Measurements from ENCODE around the gene PDK2.

PDK2 gene

DNA sequence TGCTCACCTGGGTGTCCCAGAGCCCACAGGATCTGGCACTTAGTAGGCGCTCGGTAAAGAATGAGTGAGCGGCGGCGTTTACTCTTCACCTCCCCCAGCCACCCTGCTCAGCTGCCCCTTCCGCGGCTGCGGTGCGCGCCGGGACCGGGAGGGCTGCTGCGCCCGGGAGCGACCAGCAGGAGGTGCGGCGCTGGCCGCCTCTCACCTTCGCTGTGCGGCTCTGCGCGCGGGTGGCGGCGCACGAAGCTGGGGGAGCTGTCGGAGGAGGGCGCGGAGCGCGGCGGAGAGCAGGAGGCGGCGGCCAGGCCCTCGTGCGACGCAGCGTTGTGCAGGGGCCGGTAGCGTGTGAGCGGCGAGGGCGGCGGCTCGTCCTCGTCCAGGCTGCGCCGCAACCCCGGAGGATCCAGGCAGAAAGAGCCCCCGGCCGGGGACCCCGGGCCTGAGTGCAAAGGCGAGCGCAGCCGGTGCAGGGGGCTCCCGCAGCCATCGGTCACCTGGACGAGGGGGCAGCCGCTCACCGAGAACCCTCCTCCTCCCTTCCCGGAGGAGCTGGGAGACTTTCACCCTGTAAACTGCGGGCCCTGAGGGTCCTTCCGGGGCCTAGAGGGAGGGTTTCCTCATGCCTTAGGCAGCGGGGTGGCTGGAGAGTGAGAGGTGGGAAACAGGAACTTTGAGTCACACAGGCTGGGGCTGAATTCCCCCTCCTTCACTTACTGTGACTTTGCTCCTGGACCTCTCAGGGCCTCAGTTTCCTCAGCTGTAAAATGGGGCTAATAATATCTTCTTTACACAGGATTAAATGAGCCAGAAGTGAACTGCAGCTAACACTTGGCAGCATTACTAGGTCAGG, 22.3 kb downstream of the PDK2 start:
- DNase-seq: peak in 10 of 51 donors; percentile 12 to 43 (median 26)

DNA sequence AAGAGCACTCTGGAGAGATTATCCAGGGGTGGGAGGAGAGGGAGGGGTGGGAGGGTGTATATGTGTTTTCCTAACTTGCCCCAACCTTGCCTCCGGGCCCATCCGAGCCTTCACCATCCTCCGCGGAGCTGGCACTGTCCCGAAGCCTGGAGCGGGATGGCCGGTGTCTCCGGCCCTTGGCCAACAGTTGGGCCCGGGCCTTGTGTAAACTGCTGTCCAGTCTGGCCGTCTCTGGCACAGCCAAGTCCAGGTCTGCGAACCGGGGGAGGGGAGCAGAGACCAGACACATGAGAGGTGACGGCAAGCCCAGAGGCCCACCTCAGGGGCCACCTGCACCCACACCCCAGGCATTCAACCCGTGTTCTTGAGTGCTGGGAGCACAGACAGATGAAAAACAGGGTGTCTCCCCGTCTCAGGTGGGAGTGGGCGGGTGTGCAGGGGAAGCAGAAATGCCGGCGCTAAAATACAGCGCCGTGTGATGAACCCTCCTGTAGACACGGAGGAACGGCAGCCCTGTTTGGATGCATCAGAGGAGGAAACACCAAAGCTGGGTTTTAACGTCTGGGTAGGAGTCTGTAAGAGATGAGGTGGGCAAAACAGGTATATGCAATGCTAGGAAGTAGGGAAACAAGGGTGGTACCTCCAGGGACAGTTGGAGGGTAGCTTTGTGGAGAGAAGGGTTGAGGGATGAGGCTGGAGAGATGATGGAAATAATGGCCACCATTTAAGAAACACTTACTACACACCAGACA, 23.1 kb downstream of the PDK2 start:
- DNase-seq: no peak

- DNase-seq: no peak
These were observed 23.7 kb downstream of the PDK2 start for GRCh38 chr17:50118828-50119218.

GRCh38 chr17:50120475-50121253, 25.5 kb downstream of the PDK2 start:
- no peak for DNase-seq

- DNase-seq: no peak
These were observed 27.8 kb downstream of the PDK2 start for GRCh38 chr17:50122945-50123344.

GRCh38 chr17:50123649-50124349, 28.6 kb downstream of the PDK2 start:
- peak in 2 of 51 donors; percentile 15 to 21 for DNase-seq

- DNase-seq: peak in 1 of 51 donors; percentile 29
These were observed 30.4 kb downstream of the PDK2 start for GRCh38 chr17:50125420-50125997.

GRCh38 chr17:50127697-50128361, 32.7 kb downstream of the PDK2 start:
- no peak for DNase-seq

DNA sequence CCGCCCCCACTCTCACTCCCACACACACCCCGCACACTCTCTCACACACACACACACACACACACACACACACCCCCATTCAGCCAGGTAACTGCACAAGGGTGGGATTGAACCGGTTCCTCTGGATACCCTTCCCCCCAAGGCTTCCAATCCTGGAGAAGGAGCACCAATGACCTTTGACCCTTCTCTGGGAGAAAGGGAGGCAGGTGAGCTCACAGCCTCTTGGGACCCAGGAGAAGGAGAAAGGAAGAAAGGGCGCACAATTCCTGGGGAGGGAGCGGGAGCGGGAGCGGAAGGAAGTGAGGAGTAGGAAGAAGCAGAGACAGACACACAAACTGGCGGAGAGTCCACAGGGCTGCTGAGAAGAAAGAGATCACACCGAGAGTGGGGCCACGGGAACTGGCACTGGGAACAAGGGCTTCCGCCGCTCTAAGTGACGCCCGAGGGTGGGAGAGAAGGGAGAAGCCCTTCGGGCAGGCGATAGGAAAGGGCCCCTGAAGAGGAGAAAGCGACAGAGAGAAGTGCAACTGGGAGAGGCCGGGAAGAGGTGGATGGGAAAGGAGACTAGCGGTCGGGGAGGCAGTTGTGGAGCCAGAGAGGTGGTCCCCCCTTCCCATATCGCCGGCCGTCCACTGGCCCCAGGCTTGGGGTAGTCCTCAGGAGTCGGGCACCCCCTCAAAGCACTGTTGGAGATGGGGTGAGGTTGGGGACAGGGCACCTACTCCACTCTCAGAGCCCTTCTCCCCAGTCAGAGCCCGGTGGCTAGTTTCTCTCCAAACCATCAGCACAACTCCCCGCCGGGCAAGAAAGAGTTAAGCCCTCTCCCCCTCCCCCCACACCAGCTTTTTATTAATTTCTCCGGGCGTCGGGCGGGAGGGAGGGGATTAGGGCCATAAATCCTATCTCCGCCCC, 33.5 kb downstream of the PDK2 start:
- DNase-seq: peak in 4 of 51 donors; percentile 15 to 52 (median 36)

GRCh38 chr17:50129353-50129727, 34.2 kb downstream of the PDK2 start:
- peak in 1 of 51 donors; percentile 37 for DNase-seq

DNA sequence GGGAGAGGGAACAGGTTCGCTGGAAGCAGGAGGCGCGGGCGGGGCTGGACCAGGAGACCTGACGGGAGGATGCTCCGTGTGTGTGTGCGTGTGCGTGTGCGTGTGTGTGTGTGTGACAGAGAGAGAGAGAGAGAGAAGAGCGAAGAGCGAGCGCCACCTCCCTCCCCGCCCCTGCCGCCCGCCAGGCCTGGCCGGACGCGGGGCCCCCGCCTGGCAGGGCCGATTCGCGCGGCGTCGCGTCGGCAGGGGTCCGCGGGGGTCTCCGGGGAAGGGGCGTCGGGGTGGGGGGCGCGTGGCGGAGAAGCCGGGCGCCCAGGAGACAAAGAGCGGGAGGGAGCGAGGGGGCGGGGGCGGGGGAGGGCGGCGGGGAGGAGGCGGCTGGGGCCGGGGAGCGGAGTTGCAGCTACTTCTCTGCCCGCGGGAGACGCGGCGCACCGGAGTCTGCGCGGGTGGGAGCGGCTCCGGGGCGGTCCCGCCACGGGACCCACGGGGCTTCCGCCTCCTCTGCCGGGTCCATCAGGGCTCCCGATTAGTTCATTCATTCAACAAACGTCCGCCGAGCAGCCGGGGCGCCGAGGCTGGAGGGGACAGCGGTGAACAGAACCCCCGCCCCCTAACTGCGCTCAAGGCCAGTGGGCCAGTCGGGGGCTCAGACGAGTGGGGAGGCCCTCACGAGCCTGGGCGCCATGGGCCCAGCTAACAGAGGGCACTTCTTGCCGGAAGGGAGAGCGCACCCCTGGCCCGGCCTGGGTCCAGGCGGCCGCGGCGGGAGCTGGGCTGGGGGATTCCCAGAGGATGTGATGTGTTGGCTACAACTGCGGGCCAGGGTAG, 34.8 kb downstream of the PDK2 start, which contains the start of gene SAMD14:
Gene SAMD14 (minus strand): TSS at position 433 of the 831 bp plus-strand sequence. CDS start 5,201 bp downstream, outside the sequence.
- DNase-seq: peak in 16 of 51 donors; percentile 20 to 61 (median 29)

GRCh38 chr17:50130559-50131305, 35.6 kb downstream of the PDK2 start:
- DNase-seq: peak in 3 of 51 donors; percentile 23 to 35 (median 33)

GRCh38 chr17:50132104-50132794, 37.1 kb downstream of the PDK2 start:
- no peak for DNase-seq

GRCh38 chr17:50133028-50133768, 38.0 kb downstream of the PDK2 start:
- DNase-seq: peak in 14 of 51 donors; percentile 9 to 67 (median 32)

DNA sequence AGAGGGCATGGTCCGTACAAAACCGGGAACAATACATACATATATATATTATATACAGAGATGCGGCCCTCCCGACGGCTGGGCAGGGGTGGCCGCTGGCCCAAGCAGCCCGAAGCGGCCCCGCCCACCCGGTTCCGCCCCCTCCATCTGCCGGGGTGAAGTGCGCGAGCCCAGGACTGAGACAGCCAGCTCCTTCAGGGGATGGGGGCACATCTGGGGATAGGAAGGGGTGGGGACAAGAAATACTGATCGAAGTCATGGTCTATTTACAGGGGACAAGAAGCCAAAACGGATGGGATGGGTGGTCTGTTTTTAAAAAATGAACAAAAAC, 38.6 kb downstream of the PDK2 start:
- no peak for DNase-seq

Measured in hypothalamus (tissue), 51 donors.